ENCODE results near the gene SCLY.

DNA sequence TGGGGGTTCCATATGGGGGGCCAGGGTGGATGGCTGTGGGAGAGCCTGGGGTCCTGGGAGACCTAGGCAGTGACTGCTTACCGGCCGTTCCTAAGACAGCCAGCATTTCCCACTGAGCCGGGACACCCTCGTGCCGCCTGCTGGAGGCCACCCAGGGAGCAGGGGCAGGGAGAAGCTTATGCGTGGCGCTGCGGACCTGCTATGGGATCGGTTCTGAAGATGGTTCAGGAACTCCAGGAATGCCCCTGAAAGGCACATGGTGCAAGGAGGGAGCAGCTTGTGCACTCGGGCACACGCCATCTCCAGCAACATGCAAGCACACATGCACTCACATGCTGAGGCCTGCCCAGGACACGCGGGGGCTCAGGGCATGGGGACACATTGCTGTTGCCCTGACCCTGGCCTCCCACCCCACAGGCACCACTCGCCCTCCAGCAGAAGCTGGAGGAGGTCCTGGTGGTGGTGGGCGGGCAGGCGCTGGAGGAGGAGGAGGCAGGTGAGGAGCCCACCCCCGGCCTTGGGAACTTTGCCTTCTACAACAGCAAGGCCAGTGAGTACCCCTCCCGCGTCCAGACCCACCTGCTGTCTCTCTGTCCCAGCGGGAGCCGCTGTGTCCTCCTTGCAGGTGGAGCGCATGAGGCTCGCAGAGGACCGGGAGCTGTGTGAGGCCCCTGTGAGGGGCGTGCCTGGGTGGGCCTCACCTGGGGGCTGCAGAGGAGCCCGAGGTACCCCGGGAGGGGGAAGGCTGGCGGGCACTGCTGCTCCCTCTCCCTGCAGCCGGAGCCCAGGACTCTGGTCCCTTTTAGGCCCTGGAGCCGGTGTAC, 81.8 kb downstream of the SCLY start:
- TF ChIP-seq, protein P1, sequence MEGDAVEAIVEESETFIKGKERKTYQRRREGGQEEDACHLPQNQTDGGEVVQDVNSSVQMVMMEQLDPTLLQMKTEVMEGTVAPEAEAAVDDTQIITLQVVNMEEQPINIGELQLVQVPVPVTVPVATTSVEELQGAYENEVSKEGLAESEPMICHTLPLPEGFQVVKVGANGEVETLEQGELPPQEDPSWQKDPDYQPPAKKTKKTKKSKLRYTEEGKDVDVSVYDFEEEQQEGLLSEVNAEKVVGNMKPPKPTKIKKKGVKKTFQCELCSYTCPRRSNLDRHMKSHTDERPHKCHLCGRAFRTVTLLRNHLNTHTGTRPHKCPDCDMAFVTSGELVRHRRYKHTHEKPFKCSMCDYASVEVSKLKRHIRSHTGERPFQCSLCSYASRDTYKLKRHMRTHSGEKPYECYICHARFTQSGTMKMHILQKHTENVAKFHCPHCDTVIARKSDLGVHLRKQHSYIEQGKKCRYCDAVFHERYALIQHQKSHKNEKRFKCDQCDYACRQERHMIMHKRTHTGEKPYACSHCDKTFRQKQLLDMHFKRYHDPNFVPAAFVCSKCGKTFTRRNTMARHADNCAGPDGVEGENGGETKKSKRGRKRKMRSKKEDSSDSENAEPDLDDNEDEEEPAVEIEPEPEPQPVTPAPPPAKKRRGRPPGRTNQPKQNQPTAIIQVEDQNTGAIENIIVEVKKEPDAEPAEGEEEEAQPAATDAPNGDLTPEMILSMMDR (IDR thresholded peaks at IDR 0.05) = no peak
- TF ChIP-seq POLR2A (IDR thresholded peaks at IDR 0.05) = no peak
